GM12878 (cell line): ENCODE data around the gene RTCA. TPM values are rescaled to one million over a fixed set of nuclear protein-coding genes. Genes with fewer than 3 reads are reported as not detected.

Experiments used
- ATAC-seq: fragments of 200-7000 bp; cut with Tn5 transposase; 3 replicates; pipeline ENCODE4 v1.9.1; 2020; ENCODE audit warnings: mild to moderate bottlenecking, moderate library complexity
- BruUV-seq: library from RNA; stranded (reverse); fragments of 400-500 nt; replicated peaks from 2 replicates; lab custom pipeline; 2021; lab: Mats Ljungman, UMichigan
- CTCF ChIA-PET: fragments of 300-600 bp; sonication (Branson Sonifier 250); formaldehyde crosslinking; extraction: SDS; loops from one replicate; lab custom pipeline; 2021; ENCODE audit warnings: inconsistent platforms; lab: Yijun Ruan, JAX
- POLR2A ChIA-PET: fragments of 350-600 bp; formaldehyde crosslinking; extraction: SDS; loops from one replicate; lab custom pipeline; 2021; ENCODE audit warnings: inconsistent platforms; lab: Charles Lee
- RAD21 ChIA-PET: fragments of 300-600 bp; sonication (Branson Sonifier 250); formaldehyde crosslinking; loops from one replicate; lab custom pipeline; 2023; ENCODE audit warnings: antibody characterized with exemption; ENCODE audit not compliant: unreplicated experiment; lab: Charles Lee
- SMC1A ChIA-PET: fragments of 300-600 bp; sonication (Branson Sonifier 250); formaldehyde crosslinking; loops from one replicate; lab custom pipeline; 2023; ENCODE audit not compliant: unreplicated experiment, uncharacterized antibody; lab: Charles Lee
- DNase-seq: peaks from one replicate; pipeline ENCODE4 v3.0.0-alpha.2; 2011; ENCODE audit warnings: low read depth, low spot score
- FAIRE-seq: peaks from 3 replicates; lab custom pipeline; 2011; peaks lifted over from hg19 to GRCh38; lab: Jason Lieb, UNC
- H2AFZ ChIP-seq: 2 replicates; pipeline ENCODE4 v1.6.0; 2011; ENCODE audit warnings: low read depth, low read length, control low read depth; ENCODE audit not compliant: control insufficient read depth
- H3K27ac ChIP-seq: 2 replicates; pipeline ENCODE4 v1.5.1; 2011; ENCODE audit warnings: control low read depth; ENCODE audit not compliant: control insufficient read depth, insufficient read depth
- H3K27me3 ChIP-seq, 2 experiments: replicated peaks in 1 of 2; 2 replicates each; pipeline versions ENCODE4 v1.6.0 to v1.6.1; 2011; ENCODE audit warnings: low read length in 1 of 2; ENCODE audit not compliant: control insufficient read depth in 2 of 2, insufficient read depth in 2 of 2
- H3K36me3 ChIP-seq, 2 experiments: 2 replicates each; pipeline ENCODE4 v1.5.1; 2011; ENCODE audit warnings: low read length in 1 of 2; ENCODE audit not compliant: control insufficient read depth in 2 of 2, insufficient read depth in 2 of 2
- H3K4me1 ChIP-seq: 2 replicates; pipeline ENCODE4 v1.6.1; 2011; ENCODE audit warnings: mild to moderate bottlenecking, low read length, moderate library complexity, mixed read lengths; ENCODE audit not compliant: control insufficient read depth, insufficient read depth
- H3K4me2 ChIP-seq: 2 replicates; pipeline ENCODE4 v1.6.0; 2011; ENCODE audit warnings: control low read depth; ENCODE audit not compliant: control insufficient read depth, insufficient read depth
- H3K4me3 ChIP-seq: fragments of 200-600 bp; sonication (generic); 2 replicates; pipeline ENCODE4 v1.5.1; 2016
- H3K79me2 ChIP-seq: 2 replicates; pipeline ENCODE4 v1.6.0; 2011; ENCODE audit warnings: low read length; ENCODE audit not compliant: control insufficient read depth, insufficient read depth
- H3K9ac ChIP-seq: 2 replicates; pipeline ENCODE4 v1.8.0; 2011; ENCODE audit warnings: low read length, control low read depth, mixed read lengths; ENCODE audit not compliant: control insufficient read depth, insufficient read depth
- H3K9me3 ChIP-seq: replicated peaks from 3 replicates; pipeline ENCODE4 v1.5.1; 2011; ENCODE audit warnings: mild to moderate bottlenecking, low read length; ENCODE audit not compliant: control insufficient read depth, insufficient read depth
- H4K20me1 ChIP-seq: 2 replicates; pipeline ENCODE4 v1.6.0; 2011; ENCODE audit not compliant: control insufficient read depth, insufficient read depth
- MAX ChIP-seq: IDR thresholded peaks from 2 replicates; pipeline ENCODE4 v1.6.1; 2012; ENCODE audit warnings: low read depth, low read length, improper control_type of control experiment
- PBX3 ChIP-seq: IDR thresholded peaks from 2 replicates; pipeline ENCODE4 v1.6.1; 2011; ENCODE audit warnings: mild to moderate bottlenecking, low read depth, low read length, moderate library complexity; ENCODE audit not compliant: insufficient replicate concordance
- SUZ12 ChIP-seq: fragments of 200-600 bp; sonication (generic); IDR thresholded peaks from one replicate; pipeline ENCODE4 v1.6.1; 2018; ENCODE audit warnings: antibody characterized with exemption, mild to moderate bottlenecking; ENCODE audit not compliant: unreplicated experiment
- TCF7 ChIP-seq: IDR thresholded peaks from 2 replicates; pipeline ENCODE4 v1.6.1; 2014; ENCODE audit warnings: antibody characterized with exemption, borderline replicate concordance
- WGBS: methylation state at CpG from one replicate; pipeline ENCODE4 v1.1.6; 2016; ENCODE audit warnings: low lambda C conversion rate; ENCODE audit not compliant: insufficient replicate concordance, insufficient coverage; ENCODE audit errors: missing lambda C conversion rate; 5-methylcytosine and 5-hydroxymethylcytosine counted together
- in situ Hi-C: fragments of 300-500 bp; cut with MboI; formaldehyde crosslinking; loops from 9 replicates; pipeline ENCODE4 v1.14.3; 2018; ENCODE audit warnings: mixed read lengths
- intact Hi-C: fragments of 100-400 bp; cut with micrococcal nuclease; formaldehyde crosslinking; loops from one replicate; pipeline ENCODE4 v1.14.2; 2022; ENCODE audit not compliant: unreplicated experiment
- polyA plus RNA-seq, 11 experiments: library from polyadenylated mRNA; depleted of rRNA in 4 of 11; unstranded in 6 of 11; stranded (reverse) in 5 of 11; fragments of >200 nt; fragmentation: Nextera tagmentation in 4 of 11; fragmentation: Illumina TruSeq in 1 of 11; extraction: Ambion mirVana in 4 of 11; extraction: Trizol in 1 of 11; gene quantifications; 1 replicate in 1 of 11; 2 replicates in 10 of 11; pipeline versions ENCODE4 v1.2.1 to v1.2.3, GENCODE V29; 2011 to 2016; ENCODE audit warnings: inconsistent platforms in 2 of 11, missing spikeins in 2 of 11, low read depth in 1 of 11
- total RNA-seq, 4 experiments: library from RNA; depleted of rRNA in 3 of 4; stranded (reverse); fragments of >200 nt in 3 of 4; fragmentation: Illumina TruSeq in 1 of 4; extraction: Trizol in 1 of 4; gene quantifications; 2 replicates each; pipeline versions ENCODE4 v1.2.1 to v1.2.3, GENCODE V29; 2013 to 2021
- TF ChIP-seq, protein P1 (sequence below): IDR thresholded peaks from 2 replicates; pipeline ENCODE4 v1.6.1; 2012; ENCODE audit warnings: low read depth, low read length, improper control_type of control experiment
- TF ChIP-seq, protein P2 (sequence below): IDR thresholded peaks from 2 replicates; pipeline ENCODE4 v1.6.1; 2011; ENCODE audit warnings: borderline replicate concordance, low read depth, mild to moderate bottlenecking, moderate library complexity, low read length; ENCODE audit not compliant: insufficient read depth, poor library complexity, severe bottlenecking

RTCA gene
- total and polyA plus RNA-seq, 10 of the 15 experiments (the other 5 are each of a cell fraction or from before 2014, with no cell fraction given) = 10.3 to 63.5 (median 37.3) TPM

DNA sequence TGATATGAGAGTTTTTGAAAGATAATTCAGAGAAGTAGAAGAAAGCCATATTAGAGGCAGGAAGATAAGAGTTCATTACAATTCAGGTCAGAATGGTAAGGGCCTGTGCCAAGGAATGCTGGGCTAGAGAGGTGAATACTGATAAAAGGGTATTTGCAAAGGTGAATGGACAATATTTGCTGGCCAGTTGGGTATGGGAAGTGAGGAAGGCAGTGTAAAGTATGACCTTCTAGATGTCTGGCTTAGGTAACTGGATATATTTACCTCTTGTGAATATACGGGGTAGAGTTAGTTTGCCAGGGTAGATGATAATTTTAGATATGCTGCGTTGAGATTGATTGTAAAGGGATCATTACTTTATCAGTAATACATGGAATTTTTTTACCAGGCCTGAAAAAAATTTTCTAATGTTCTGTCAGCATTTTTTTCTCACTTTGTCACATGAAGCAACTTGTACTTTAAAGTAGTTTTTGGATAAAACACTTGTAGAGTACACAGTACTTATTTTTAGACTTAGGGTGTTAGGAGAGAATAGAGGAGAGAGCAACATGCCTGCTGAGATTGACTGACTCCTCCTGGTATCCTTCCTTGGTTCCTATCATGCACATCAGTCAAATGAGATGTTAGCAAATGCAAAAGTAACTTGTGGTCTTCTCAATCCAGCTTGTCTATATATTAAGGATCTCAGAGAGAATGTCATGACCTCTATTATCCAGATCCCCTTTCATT lies 14.1 kb downstream of the RTCA start:
- H4K20me1 ChIP-seq = no peaks in the 10 kb centered on the region
- ChIA-PET POLR2A (interaction anchor here (1.1 kb wide), 1 partner anchor 73 kb away, joined by 3 read pairs; no protein-coding TSS in a partner anchor), SMC1A (interaction anchor here (1.1 to 1.3 kb wide), 2 partner anchors 76 to 78 kb away, joined by 3 to 6 read pairs; no protein-coding TSS in a partner anchor), RAD21 (interaction anchor here (0.6 kb wide), 1 partner anchor 576 kb away, joined by 3 read pairs; no protein-coding TSS in a partner anchor), CTCF (interaction anchor here (0.8 to 1.6 kb wide), 2 partner anchors 78 kb away, joined by 4 to 7 read pairs; no protein-coding TSS in a partner anchor)
- no peaks in the 10 kb centered on the region for H3K9me3 ChIP-seq
- no peak overlapping the region for H3K9ac ChIP-seq
- H3K4me1 ChIP-seq = no peaks in the 10 kb centered on the region
- no peak overlapping the region for H2AFZ ChIP-seq
- intact Hi-C loops = loop anchor here (5.0 to 10.0 kb wide), 2 partner anchors 475 to 587 kb away; no protein-coding TSS in a partner anchor
- no peak overlapping the region for H3K27ac ChIP-seq
- FAIRE-seq (no peak), ATAC-seq (no peak), DNase-seq (no peak)
- H3K36me3 ChIP-seq = peaks cover 3 to 20% of the 10 kb centered on the region in 2 experiments; a peak in 3 of 4 replicates
- no peaks in the 10 kb centered on the region for H3K27me3 ChIP-seq
- no peak overlapping the region for H3K4me3 ChIP-seq
- 100% methylated on average over 2 of the region's 2 CpGs for WGBS
- H3K79me2 ChIP-seq = no peaks in the 10 kb centered on the region
- H3K4me2 ChIP-seq = no peak overlapping the region
- in situ Hi-C loops = loop anchor here (10.0 kb wide), 1 partner anchor 585 kb away; no protein-coding TSS in a partner anchor
- BruUV-seq = no TSS peak
- TF ChIP-seq, protein P1, sequence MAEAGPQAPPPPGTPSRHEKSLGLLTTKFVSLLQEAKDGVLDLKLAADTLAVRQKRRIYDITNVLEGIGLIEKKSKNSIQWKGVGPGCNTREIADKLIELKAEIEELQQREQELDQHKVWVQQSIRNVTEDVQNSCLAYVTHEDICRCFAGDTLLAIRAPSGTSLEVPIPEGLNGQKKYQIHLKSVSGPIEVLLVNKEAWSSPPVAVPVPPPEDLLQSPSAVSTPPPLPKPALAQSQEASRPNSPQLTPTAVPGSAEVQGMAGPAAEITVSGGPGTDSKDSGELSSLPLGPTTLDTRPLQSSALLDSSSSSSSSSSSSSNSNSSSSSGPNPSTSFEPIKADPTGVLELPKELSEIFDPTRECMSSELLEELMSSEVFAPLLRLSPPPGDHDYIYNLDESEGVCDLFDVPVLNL = no peak
- TF ChIP-seq MAX (no peak), PBX3 (no peak), TCF7 (no peak), SUZ12 (no peak)
- TF ChIP-seq, protein P2, sequence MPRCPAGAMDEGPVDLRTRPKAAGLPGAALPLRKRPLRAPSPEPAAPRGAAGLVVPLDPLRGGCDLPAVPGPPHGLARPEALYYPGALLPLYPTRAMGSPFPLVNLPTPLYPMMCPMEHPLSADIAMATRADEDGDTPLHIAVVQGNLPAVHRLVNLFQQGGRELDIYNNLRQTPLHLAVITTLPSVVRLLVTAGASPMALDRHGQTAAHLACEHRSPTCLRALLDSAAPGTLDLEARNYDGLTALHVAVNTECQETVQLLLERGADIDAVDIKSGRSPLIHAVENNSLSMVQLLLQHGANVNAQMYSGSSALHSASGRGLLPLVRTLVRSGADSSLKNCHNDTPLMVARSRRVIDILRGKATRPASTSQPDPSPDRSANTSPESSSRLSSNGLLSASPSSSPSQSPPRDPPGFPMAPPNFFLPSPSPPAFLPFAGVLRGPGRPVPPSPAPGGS = no peak
